IMR-90 (cell line): Measurements from ENCODE around the gene ZFP36. TPM values are rescaled to one million over a fixed set of nuclear protein-coding genes. Genes with fewer than 3 reads are reported as not detected.

Experiments used
- ATAC-seq: fragments of 200-7000 bp; cut with Tn5 transposase; 2 replicates; pipeline ENCODE4 v1.9.1; 2020; ENCODE audit warnings: low read depth, mild to moderate bottlenecking, moderate library complexity
- BruUV-seq: library from RNA; stranded (reverse); fragments of 400-500 nt; replicated peaks from 2 replicates; lab custom pipeline; 2021; lab: Mats Ljungman, UMichigan
- CTCF ChIA-PET: fragments of 300-600 bp; formaldehyde crosslinking; extraction: SDS; loops from one replicate; lab custom pipeline; 2021; ENCODE audit warnings: antibody characterized with exemption; lab: Yijun Ruan, JAX
- POLR2A ChIA-PET: fragments of 300-600 bp; sonication (Branson Sonifier 250); formaldehyde crosslinking; loops from one replicate; lab custom pipeline; 2022; ENCODE audit warnings: antibody characterized with exemption; ENCODE audit not compliant: unreplicated experiment; lab: Charles Lee
- DNase-seq: peaks from one replicate; pipeline ENCODE4 v3.0.0; 2013
- H2AFZ ChIP-seq: replicated peaks from 2 replicates; pipeline ENCODE3; 2013; ENCODE audit warnings: low read length, mild to moderate bottlenecking; ENCODE audit not compliant: poor library complexity
- H2AK5ac ChIP-seq: 2 replicates; pipeline ENCODE4 v1.6.1; 2013; ENCODE audit warnings: low read depth, low read length, inconsistent platforms
- H2AK9ac ChIP-seq: replicated peaks from 2 replicates; pipeline ENCODE3; 2013; ENCODE audit warnings: mild to moderate bottlenecking, low read depth, low read length, moderate library complexity; ENCODE audit not compliant: poor library complexity
- H2BK120ac ChIP-seq: 2 replicates; pipeline ENCODE4 v1.6.1; 2013; ENCODE audit warnings: low read depth, low read length, inconsistent platforms
- H2BK15ac ChIP-seq: 3 replicates; pipeline ENCODE4 v1.6.1; 2013; ENCODE audit warnings: low read depth, low read length, inconsistent platforms
- H2BK20ac ChIP-seq: 2 replicates; pipeline ENCODE4 v1.6.1; 2013; ENCODE audit warnings: low read depth, mild to moderate bottlenecking, inconsistent platforms, low read length, moderate library complexity
- H2BK5ac ChIP-seq: 2 replicates; pipeline ENCODE4 v1.6.1; 2013; ENCODE audit warnings: mild to moderate bottlenecking, low read depth, low read length, inconsistent platforms; ENCODE audit not compliant: poor library complexity, severe bottlenecking
- H3K14ac ChIP-seq: replicated peaks from 2 replicates; pipeline ENCODE4 v1.6.1; 2013; ENCODE audit warnings: low read depth, low read length, inconsistent platforms
- H3K18ac ChIP-seq: 2 replicates; pipeline ENCODE4 v1.6.1; 2013; ENCODE audit warnings: low read depth, low read length, control low read depth
- H3K23ac ChIP-seq: 2 replicates; pipeline ENCODE4 v1.6.1; 2013; ENCODE audit warnings: low read depth, low read length, inconsistent platforms
- H3K27ac ChIP-seq: 2 replicates; pipeline ENCODE4 v1.5.1; 2013; ENCODE audit warnings: mild to moderate bottlenecking, control low read depth, low read length; ENCODE audit not compliant: insufficient read depth
- H3K27me3 ChIP-seq: 2 replicates; pipeline ENCODE4 v1.6.1; 2013; ENCODE audit warnings: low read length; ENCODE audit not compliant: control insufficient read depth, insufficient read depth
- H3K36me3 ChIP-seq: 2 replicates; pipeline ENCODE4 v1.6.1; 2013; ENCODE audit warnings: low read length, mixed read lengths; ENCODE audit not compliant: control insufficient read depth, insufficient read depth
- H3K4ac ChIP-seq: 2 replicates; pipeline ENCODE4 v1.6.1; 2013; ENCODE audit warnings: low read depth, low read length, inconsistent platforms
- H3K4me1 ChIP-seq: 2 replicates; pipeline ENCODE4 v1.6.1; 2013; ENCODE audit warnings: low read length, mixed read lengths; ENCODE audit not compliant: control insufficient read depth, insufficient read depth
- H3K4me2 ChIP-seq: 2 replicates; pipeline ENCODE4 v1.6.1; 2013; ENCODE audit warnings: low read depth, mild to moderate bottlenecking, control low read depth, low read length, moderate library complexity
- H3K4me3 ChIP-seq: 2 replicates; pipeline ENCODE4 v1.5.1; 2013; ENCODE audit warnings: low read depth, mild to moderate bottlenecking, control low read depth, low read length, moderate library complexity; ENCODE audit not compliant: insufficient read depth
- H3K56ac ChIP-seq: 2 replicates; pipeline ENCODE4 v1.6.1; 2013; ENCODE audit warnings: low read length, inconsistent platforms; ENCODE audit not compliant: insufficient read depth; ENCODE audit errors: extremely low read depth
- H3K79me1 ChIP-seq, 2 experiments: 2 replicates each; pipeline ENCODE4 v1.6.1; 2013; ENCODE audit warnings: low read length in 2 of 2, inconsistent platforms in 1 of 2, low read depth in 1 of 2
- H3K9ac ChIP-seq: 2 replicates; pipeline ENCODE4 v1.6.1; 2013; ENCODE audit warnings: low read depth, low read length, control low read depth
- H3K9me1 ChIP-seq: 2 replicates; pipeline ENCODE4 v1.6.1; 2013; ENCODE audit warnings: low read length, inconsistent platforms; ENCODE audit not compliant: insufficient read depth
- H3K9me3 ChIP-seq: 2 replicates; pipeline ENCODE4 v1.6.1; 2013; ENCODE audit warnings: low read length; ENCODE audit not compliant: control insufficient read depth, insufficient read depth
- H4K20me1 ChIP-seq: 2 replicates; pipeline ENCODE4 v1.6.1; 2013; ENCODE audit warnings: low read length, inconsistent platforms; ENCODE audit not compliant: insufficient read depth
- H4K5ac ChIP-seq: 2 replicates; pipeline ENCODE4 v1.6.1; 2013; ENCODE audit warnings: mild to moderate bottlenecking, low read depth, low read length, control low read depth
- H4K8ac ChIP-seq, 2 experiments: 2 replicates each; pipeline ENCODE4 v1.6.1; 2013; ENCODE audit warnings: low read depth in 2 of 2, low read length in 2 of 2, control low read depth in 1 of 2, inconsistent platforms in 1 of 2
- H4K91ac ChIP-seq: 2 replicates; pipeline ENCODE4 v1.6.1; 2013; ENCODE audit warnings: low read depth, low read length, inconsistent platforms; ENCODE audit not compliant: insufficient read depth
- CEBPB ChIP-seq: IDR thresholded peaks from 2 replicates; pipeline ENCODE4 v1.6.1; 2012; ENCODE audit warnings: low read depth, low read length, improper control_type of control experiment
- WGBS, 2 experiments: methylation state at CpG; one replicate each; pipeline versions ENCODE4 v1.1.5 to v1.1.7; 2013; ENCODE audit warnings: missing lambda C conversion rate in 2 of 2; ENCODE audit not compliant: insufficient read length in 1 of 2; ENCODE audit errors: extremely low coverage in 2 of 2; 5-methylcytosine and 5-hydroxymethylcytosine counted together
- dilution Hi-C: fragments of 300-500 bp; cut with HindIII; formaldehyde crosslinking; loops from one replicate; pipeline ENCODE4 v1.14.3; 2018; ENCODE audit warnings: low sequenced_read_pairs; ENCODE audit not compliant: unreplicated experiment
- in situ Hi-C: fragments of 300-500 bp; cut with MboI; formaldehyde crosslinking; loops from 3 replicates; pipeline ENCODE4 v1.14.3; 2019; ENCODE audit warnings: low sequenced_read_pairs, inconsistent platforms, mixed read lengths
- intact Hi-C: fragments of 100-400 bp; cut with micrococcal nuclease; formaldehyde crosslinking; loops from 2 replicates; pipeline ENCODE4 v1.10.0; 2022
- polyA plus RNA-seq, 3 experiments: library from polyadenylated mRNA; depleted of rRNA; stranded (reverse); fragments of >200 nt; gene quantifications; 2 replicates each; pipeline ENCODE4 v1.2.3, GENCODE V29; 2012; ENCODE audit warnings: low replicate concordance in 1 of 3
- total RNA-seq: library from RNA; depleted of rRNA; stranded (reverse); fragments of >200 nt; gene quantifications from 2 replicates; pipeline ENCODE4 v1.2.3, GENCODE V29; 2012

Gene ZFP36
- total and polyA plus RNA-seq, 2 of the 4 experiments (the other 2 are of a cell fraction) = 1.4 to 45.0 TPM

- H3K36me3 ChIP-seq = peaks cover 78% of the 10 kb centered on the region
- no peak overlapping the region for H3K4me3 ChIP-seq
- no CpG with 5 or more reads among the region's 9 CpGs for WGBS, 2 experiments
- no peak for TF ChIP-seq CEBPB
- H4K8ac ChIP-seq = no peak overlapping the region
- DNase-seq (no peak), ATAC-seq (no peak)
- H3K27ac ChIP-seq = no peak overlapping the region
- H3K18ac ChIP-seq = no peak overlapping the region
- dilution Hi-C loops (no loop called here), intact Hi-C loops (no loop called here), in situ Hi-C loops (no loop called here)
- no peak overlapping the region for H3K23ac ChIP-seq
- no peak overlapping the region for H3K4me2 ChIP-seq
- H2BK5ac ChIP-seq = no peak overlapping the region
- H2BK15ac ChIP-seq = no peak overlapping the region
- H3K4me1 ChIP-seq = peaks cover 5% of the 10 kb centered on the region
- TSS peak; percentile 71 for BruUV-seq
- ChIA-PET POLR2A (interaction anchor here (0.6 kb wide), 1 partner anchor 22 kb away, joined by 14 read pairs; the partner anchor contains the start of gene ZFP36), CTCF (no interaction called here)
- H3K56ac ChIP-seq = no peak overlapping the region
- no peaks in the 10 kb centered on the region for H3K27me3 ChIP-seq
- H4K91ac ChIP-seq = no peak overlapping the region
- H3K14ac ChIP-seq = no peak overlapping the region
- H2AFZ ChIP-seq = no peak overlapping the region
- H2AK5ac ChIP-seq = no peak overlapping the region
- H3K9me1 ChIP-seq = peaks cover 13% of the 10 kb centered on the region
- H4K5ac ChIP-seq = no peak overlapping the region
- H3K79me1 ChIP-seq = peaks cover 16 to 41% of the 10 kb centered on the region in 2 experiments
- peaks cover 4% of the 10 kb centered on the region for H4K20me1 ChIP-seq
- no peak overlapping the region for H2BK20ac ChIP-seq
- no peak overlapping the region for H3K9ac ChIP-seq
- no peaks in the 10 kb centered on the region for H3K9me3 ChIP-seq
- H2BK120ac ChIP-seq = no peak overlapping the region
- H3K4ac ChIP-seq = no peak overlapping the region
- no peak overlapping the region for H2AK9ac ChIP-seq
Measured at GRCh38 chr19:39384839-39385568, 21.6 kb upstream of the ZFP36 start.
